Endothelial cell (in vitro differentiated cells): ENCODE results near the gene HPN. TPM values are rescaled to one million over a fixed set of nuclear protein-coding genes. Genes with fewer than 3 reads are reported as not detected.

Experiments
- DNase-seq: peaks from one replicate; pipeline ENCODE4 v3.0.0; 2021; ENCODE audit warnings: low spot score
- H3K27ac Mint-ChIP-seq: one replicate; pipeline ENCODE4 v1.8.0; 2021; ENCODE audit warnings: mixed read lengths, inconsistent platforms; ENCODE audit not compliant: unreplicated experiment
- H3K27me3 Mint-ChIP-seq: one replicate; pipeline ENCODE4 v1.8.0; 2021; ENCODE audit warnings: mild to moderate bottlenecking, moderate library complexity, mixed read lengths, inconsistent platforms; ENCODE audit not compliant: unreplicated experiment
- H3K36me3 Mint-ChIP-seq: one replicate; pipeline ENCODE4 v1.8.0; 2021; ENCODE audit warnings: mild to moderate bottlenecking, low read depth, mixed read lengths, inconsistent platforms; ENCODE audit not compliant: unreplicated experiment
- H3K4me1 Mint-ChIP-seq: one replicate; pipeline ENCODE4 v1.8.0; 2021; ENCODE audit warnings: mild to moderate bottlenecking, mixed read lengths, inconsistent platforms; ENCODE audit not compliant: unreplicated experiment
- H3K4me3 Mint-ChIP-seq: one replicate; pipeline ENCODE4 v1.8.0; 2021; ENCODE audit warnings: mild to moderate bottlenecking, mixed read lengths, inconsistent platforms; ENCODE audit not compliant: unreplicated experiment
- H3K9me3 Mint-ChIP-seq: one replicate; pipeline ENCODE4 v1.8.0; 2021; ENCODE audit warnings: mixed read lengths, inconsistent platforms; ENCODE audit not compliant: unreplicated experiment
- CTCF ChIP-seq: fragments of 200-600 bp; sonication (generic); IDR thresholded peaks from one replicate; pipeline ENCODE4 v1.5.0; 2021; ENCODE audit warnings: antibody characterized with exemption; ENCODE audit not compliant: unreplicated experiment
- total RNA-seq: library from RNA; stranded (reverse); fragmentation: NEBNext Ultra II Directional; extraction: Animal tissue kit (Norgen Biotek cat#: 25700); gene quantifications from one replicate; pipeline ENCODE4 v1.2.1, GENCODE V29; 2021; ENCODE audit not compliant: unreplicated experiment

HPN gene
- total RNA-seq, 1 donor from 2014 or later, result 1.3 TPM

- Mint-ChIP-seq H3K4me1 (peaks cover 10% of the 10 kb centered on the region), H3K9me3 (no peaks in the 10 kb centered on the region), H3K36me3 (no peaks in the 10 kb centered on the region), H3K27me3 (peaks cover 7% of the 10 kb centered on the region), H3K27ac (no peak overlapping the region), H3K4me3 (peak overlapping the region; percentile 51)
- TF ChIP-seq CTCF, result peak; percentile 94
- peak; percentile 80 for DNase-seq
Measured at GRCh38 chr19:35114353-35115176, 73.0 kb downstream of the HPN start.

GRCh38 chr19:35115177-35115951, 73.8 kb downstream of the HPN start, which contains the start of gene FXYD3:
TSS of gene FXYD3 (plus strand) at chr19:35115823. CDS start at chr19:35119377, 3,554 bp downstream.
- H3K27me3 Mint-ChIP-seq, result peaks cover 7% of the 10 kb centered on the region
- H3K4me3 Mint-ChIP-seq, result peak within 1 kb of the TSS; percentile 56
- H3K4me1 Mint-ChIP-seq, result peaks cover 10% of the 10 kb centered on the region
- no peak for DNase-seq
- H3K36me3 Mint-ChIP-seq, result no peaks in the 10 kb centered on the region
- TF ChIP-seq CTCF, result no peak
- no peaks in the 10 kb centered on the region for H3K9me3 Mint-ChIP-seq
- H3K27ac Mint-ChIP-seq, result no peak within 1 kb of the TSS

Other genes starting within 250 kb of the HPN start
- gene ZNF30, start 114.8 kb upstream of the HPN start, total RNA-seq, result 6.9 TPM
- 68.6 TPM for gene ZNF792, start 77.5 kb upstream of the HPN start, total RNA-seq
- gene GRAMD1A, start 41.4 kb upstream of the HPN start, total RNA-seq, result 156 TPM
- 0.62 TPM for gene SCN1B, start 11.3 kb upstream of the HPN start, total RNA-seq
- not detected for gene FXYD3, start 74.1 kb downstream of the HPN start, total RNA-seq
- 0.10 TPM for gene LGI4, start 93.3 kb downstream of the HPN start, total RNA-seq
- not detected for gene FXYD1, start 97.1 kb downstream of the HPN start, total RNA-seq
- gene FXYD7, start 101.5 kb downstream of the HPN start, total RNA-seq, result 0.67 TPM
- 78.7 TPM for gene FXYD5, start 113.0 kb downstream of the HPN start, total RNA-seq
- not detected for gene FAM187B, start 187.0 kb downstream of the HPN start, total RNA-seq
- 35.9 TPM for gene LSR, start 207.3 kb downstream of the HPN start, total RNA-seq
- gene USF2, start 227.2 kb downstream of the HPN start, total RNA-seq, result 92.2 TPM
- 0.74 TPM for gene HAMP, start 240.8 kb downstream of the HPN start, total RNA-seq